GM12891 (cell line): ENCODE measurements around the gene ST3GAL4.
A peak's percentile ranks its signal among the peaks of the same experiment; 100 is the strongest.

ENCODE experiments used
- DNase-seq: peaks from one replicate; pipeline ENCODE4 v3.0.0; 2011; ENCODE audit warnings: low spot score; ENCODE audit not compliant: insufficient read length
- FAIRE-seq: peaks from 2 replicates; lab custom pipeline; 2011; peaks lifted over from hg19 to GRCh38; lab: Jason Lieb, UNC
- PAX5 ChIP-seq: IDR thresholded peaks from 2 replicates; pipeline ENCODE4 v1.6.1; 2011; ENCODE audit warnings: low read length, moderate library complexity, mild to moderate bottlenecking; ENCODE audit not compliant: insufficient read depth, severe bottlenecking
- POLR2A ChIP-seq: IDR thresholded peaks from 2 replicates; pipeline ENCODE4 v1.6.1; 2011; ENCODE audit warnings: low read depth, low read length, control low read depth
- POLR2AphosphoS5 ChIP-seq: IDR thresholded peaks from 2 replicates; pipeline ENCODE4 v1.6.1; 2011; ENCODE audit warnings: low read depth, low read length, control low read depth
- POU2F2 ChIP-seq: IDR thresholded peaks from 2 replicates; pipeline ENCODE4 v1.6.1; 2011; ENCODE audit warnings: low read depth, mild to moderate bottlenecking, control low read depth, low read length, moderate library complexity
- SPI1 ChIP-seq: IDR thresholded peaks from 2 replicates; pipeline ENCODE4 v1.6.1; 2011; ENCODE audit warnings: low read depth, low read length, control low read depth
- TAF1 ChIP-seq: IDR thresholded peaks from 2 replicates; pipeline ENCODE4 v1.6.1; 2011; ENCODE audit warnings: low read depth, low read length, control low read depth

ST3GAL4 gene

DNA sequence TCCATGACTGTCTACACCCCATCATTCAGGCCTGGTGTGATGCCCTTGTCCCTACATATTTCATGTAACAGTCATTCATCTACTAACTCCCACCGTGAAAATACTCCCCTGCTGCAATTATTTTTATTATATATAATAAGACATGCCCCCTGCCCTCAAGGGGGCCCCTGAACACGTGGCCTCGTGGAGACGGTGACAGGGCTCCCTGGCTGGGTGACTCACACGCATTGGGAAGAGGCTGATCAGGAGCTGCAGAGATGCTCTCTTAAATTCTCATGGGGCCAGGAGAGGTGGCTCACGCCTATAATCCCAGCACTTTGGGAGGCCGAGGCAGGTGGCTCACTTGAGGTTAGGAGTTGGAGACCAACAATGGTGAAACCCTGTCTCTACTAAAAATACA, 88.6 kb downstream of the ST3GAL4 start:
- no peak for DNase-seq
- no peak for FAIRE-seq
- TF ChIP-seq SPI1: no peak
- TF ChIP-seq POU2F2: no peak
- TF ChIP-seq PAX5: no peak
- TF ChIP-seq POLR2AphosphoS5: no peak
- TF ChIP-seq TAF1: no peak
- no peak for TF ChIP-seq POLR2A

GRCh38 chr11:126446581-126446980, 91.1 kb downstream of the ST3GAL4 start:
- DNase-seq: no peak
- TF ChIP-seq POLR2A (no peak), PAX5 (no peak), POU2F2 (no peak), SPI1 (no peak), POLR2AphosphoS5 (no peak), TAF1 (no peak)
- FAIRE-seq: no peak

GRCh38 chr11:126450198-126450597, 94.7 kb downstream of the ST3GAL4 start:
- no peak for DNase-seq
- no peak for FAIRE-seq
- no peak for TF ChIP-seq POLR2A
- TF ChIP-seq SPI1: no peak
- no peak for TF ChIP-seq POU2F2
- TF ChIP-seq PAX5: no peak
- TF ChIP-seq TAF1: no peak
- no peak for TF ChIP-seq POLR2AphosphoS5

DNA sequence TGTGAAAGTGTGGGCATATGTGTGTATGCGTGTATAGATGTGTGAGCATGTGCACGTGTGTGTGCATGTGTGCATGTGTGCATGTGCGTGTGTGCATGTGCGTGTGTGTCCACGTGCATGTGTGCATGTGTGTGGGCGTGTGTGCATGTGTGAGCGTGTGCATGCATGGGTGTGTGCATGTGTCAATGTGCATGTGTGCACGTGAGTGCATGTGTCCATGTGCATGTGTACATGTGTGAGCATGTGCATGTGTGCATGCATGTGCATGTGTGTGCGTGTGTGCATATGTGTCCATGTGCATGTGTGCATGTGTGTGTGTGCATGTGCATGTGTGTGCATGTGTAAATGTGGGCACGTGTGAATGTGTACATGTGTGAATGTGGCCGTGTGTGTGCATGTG, 95.3 kb downstream of the ST3GAL4 start:
- FAIRE-seq (peak; percentile 90), DNase-seq (no peak)
- TF ChIP-seq PAX5 (no peak), POLR2A (no peak), POU2F2 (0 out of 2 replicates have a peak, but pooled peaks have one; percentile 2), POLR2AphosphoS5 (no peak), SPI1 (no peak), TAF1 (no peak)

DNA sequence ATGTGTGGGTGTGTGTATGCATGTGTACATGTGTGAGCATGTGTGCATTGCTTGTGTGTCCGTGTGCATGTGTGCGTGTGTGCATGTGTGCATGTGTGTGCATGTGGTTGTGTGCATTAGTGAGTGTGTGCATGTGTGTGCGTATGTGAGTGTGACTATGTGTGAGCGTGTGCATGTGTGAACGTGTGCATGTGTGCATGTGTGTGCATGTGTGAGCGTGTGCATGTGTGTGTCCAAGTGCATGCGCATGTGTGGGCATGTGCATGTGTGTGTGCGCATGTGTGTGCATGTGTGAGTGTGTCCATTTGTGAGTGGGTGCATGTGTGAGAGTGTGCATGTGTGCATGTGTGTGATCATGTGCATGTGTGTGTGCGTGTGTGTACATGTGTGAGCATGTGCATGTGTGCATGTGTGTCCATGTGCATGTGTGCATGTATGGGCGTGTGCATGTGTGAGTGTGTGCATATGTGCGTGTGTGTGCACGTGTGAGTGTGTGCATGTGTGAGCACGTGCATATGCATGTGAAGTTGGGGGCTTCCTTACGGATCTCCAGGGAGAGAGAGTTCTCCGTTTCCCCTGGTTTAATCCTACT, 95.8 kb downstream of the ST3GAL4 start:
- TF ChIP-seq PAX5 (no peak), POU2F2 (no peak), TAF1 (no peak), POLR2AphosphoS5 (no peak), POLR2A (no peak), SPI1 (no peak)
- DNase-seq (no peak), FAIRE-seq (no peak)

- TF ChIP-seq PAX5 (no peak), POLR2A (no peak), SPI1 (no peak)
- DNase-seq: no peak
- FAIRE-seq: no peak
Observed at GRCh38 chr11:126452241-126453101, 97.0 kb downstream of the ST3GAL4 start.

DNA sequence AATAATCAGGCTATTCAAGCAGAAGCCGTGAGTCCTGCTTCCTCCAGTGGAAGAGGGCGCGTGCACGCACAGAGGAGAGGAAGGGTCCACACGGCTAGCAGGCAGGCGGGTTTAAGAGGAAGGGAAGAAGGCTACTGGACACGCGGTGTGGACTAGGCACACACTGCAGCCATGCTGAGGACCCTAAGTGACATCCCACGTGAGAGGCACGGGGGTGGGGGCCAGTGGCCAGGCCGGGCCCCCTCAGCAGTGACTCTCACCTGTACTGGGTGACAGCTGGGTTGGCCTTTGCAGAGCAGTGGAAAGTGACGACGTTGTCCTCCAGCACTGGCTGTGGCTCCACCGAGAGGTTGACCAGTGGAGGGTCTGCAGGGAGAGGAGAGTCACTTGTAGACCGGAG, 100.6 kb downstream of the ST3GAL4 start:
- no peak for FAIRE-seq
- no peak for DNase-seq
- no peak for TF ChIP-seq POLR2AphosphoS5
- no peak for TF ChIP-seq POU2F2
- no peak for TF ChIP-seq POLR2A
- TF ChIP-seq PAX5: no peak
- no peak for TF ChIP-seq TAF1
- no peak for TF ChIP-seq SPI1

GRCh38 chr11:126456783-126457542, 101.5 kb downstream of the ST3GAL4 start:
- FAIRE-seq: peak; percentile 74
- DNase-seq: no peak
- TF ChIP-seq PAX5: no peak
- no peak for TF ChIP-seq SPI1
- no peak for TF ChIP-seq POU2F2
- TF ChIP-seq POLR2AphosphoS5: no peak
- TF ChIP-seq POLR2A: no peak
- no peak for TF ChIP-seq TAF1

GRCh38 chr11:126457817-126458216, 102.3 kb downstream of the ST3GAL4 start:
- no peak for TF ChIP-seq SPI1
- TF ChIP-seq PAX5: no peak
- TF ChIP-seq TAF1: no peak
- no peak for TF ChIP-seq POLR2A
- no peak for TF ChIP-seq POU2F2
- no peak for TF ChIP-seq POLR2AphosphoS5
- FAIRE-seq (no peak), DNase-seq (no peak)
